ENCODE results near the gene BIRC7. TPM values are rescaled to one million over a fixed set of nuclear protein-coding genes. Genes with fewer than 3 reads are reported as not detected.

The BIRC7 gene
- total and polyA plus RNA-seq, 8 donors = 0.09 TPM; not detected in 7

DNA sequence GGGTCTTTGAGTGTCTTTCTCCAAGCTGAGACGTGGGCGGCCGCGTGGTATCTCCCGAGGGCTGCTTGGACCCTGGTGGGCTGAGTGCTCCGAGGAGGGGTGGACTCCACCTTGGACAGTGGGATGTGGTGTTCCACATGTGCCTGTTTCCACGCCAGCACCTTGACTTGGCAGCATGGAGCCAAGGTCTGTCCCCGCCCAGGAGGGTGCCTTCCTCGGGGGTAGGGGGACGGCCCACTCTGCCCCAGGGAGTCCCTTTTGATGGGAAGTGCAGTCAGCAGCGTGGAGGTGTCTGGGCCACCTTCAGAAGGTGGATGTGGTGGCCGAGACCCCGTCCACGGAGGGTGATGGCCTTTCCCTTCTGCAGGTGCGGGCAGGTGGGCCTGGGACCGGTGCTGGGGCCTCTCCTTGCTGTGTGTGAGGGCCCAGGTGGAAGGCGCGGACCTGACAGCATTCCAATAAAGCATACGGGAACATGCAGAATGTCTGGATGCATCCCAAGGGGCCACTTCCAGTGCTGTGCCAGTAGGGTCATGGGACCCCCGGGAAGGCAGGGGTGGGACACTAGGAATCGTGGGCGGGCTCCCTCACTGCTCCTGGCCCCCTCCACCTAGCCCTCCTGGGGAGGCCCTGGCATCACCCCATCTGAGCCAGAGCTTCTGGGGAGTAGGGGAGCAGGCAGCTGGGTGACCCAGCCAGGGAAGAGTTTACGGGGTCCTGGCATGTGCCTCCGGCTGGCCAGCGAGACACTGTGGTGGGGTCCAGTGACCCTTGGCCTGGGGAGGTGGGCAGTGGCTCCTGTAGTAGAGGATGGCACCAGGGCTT, 53.8 kb downstream of the BIRC7 start:
- TF ChIP-seq, protein P1, sequence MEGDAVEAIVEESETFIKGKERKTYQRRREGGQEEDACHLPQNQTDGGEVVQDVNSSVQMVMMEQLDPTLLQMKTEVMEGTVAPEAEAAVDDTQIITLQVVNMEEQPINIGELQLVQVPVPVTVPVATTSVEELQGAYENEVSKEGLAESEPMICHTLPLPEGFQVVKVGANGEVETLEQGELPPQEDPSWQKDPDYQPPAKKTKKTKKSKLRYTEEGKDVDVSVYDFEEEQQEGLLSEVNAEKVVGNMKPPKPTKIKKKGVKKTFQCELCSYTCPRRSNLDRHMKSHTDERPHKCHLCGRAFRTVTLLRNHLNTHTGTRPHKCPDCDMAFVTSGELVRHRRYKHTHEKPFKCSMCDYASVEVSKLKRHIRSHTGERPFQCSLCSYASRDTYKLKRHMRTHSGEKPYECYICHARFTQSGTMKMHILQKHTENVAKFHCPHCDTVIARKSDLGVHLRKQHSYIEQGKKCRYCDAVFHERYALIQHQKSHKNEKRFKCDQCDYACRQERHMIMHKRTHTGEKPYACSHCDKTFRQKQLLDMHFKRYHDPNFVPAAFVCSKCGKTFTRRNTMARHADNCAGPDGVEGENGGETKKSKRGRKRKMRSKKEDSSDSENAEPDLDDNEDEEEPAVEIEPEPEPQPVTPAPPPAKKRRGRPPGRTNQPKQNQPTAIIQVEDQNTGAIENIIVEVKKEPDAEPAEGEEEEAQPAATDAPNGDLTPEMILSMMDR (IDR thresholded peaks at IDR 0.05) = no peak
- Histone ChIP-seq H3K4me3 (no peak overlapping the region), H3K27me3 (no peaks in the 10 kb centered on the region), H3K9me3 (no peaks in the 10 kb centered on the region), H3K36me3 (peaks cover 0 to 27% (median 3%) of the 10 kb centered on the region in 3 donors), H3K4me1 (no peaks in the 10 kb centered on the region), H3K27ac (no peak overlapping the region)
- 77 to 80% methylated on average over 24 to 25 of the region's 25 CpGs for WGBS, 2 donors
- DNase-seq = peak in 2 of 6 donors; percentile 47 to 74
- peak in 2 of 4 donors; percentile 2 to 6 for ATAC-seq
- no peak for FAIRE-seq
- intact Hi-C loops (cut with DNase I) = no loop called here

Small RNAs within 50 kb of the gene (microRNA-seq; reads per million reads assigned to microRNA genes)
- gene MIR3196 (0 to 0.39 reads per million in 2 donors), gene MIR4326 (0 to 0.59 reads per million in 2 donors)

Other genes starting within 250 kb of the BIRC7 start
- gene BHLHE23, start 228.9 kb upstream of the BIRC7 start, total RNA-seq = not detected
- gene BHLHE23, start 228.9 kb upstream of the BIRC7 start, polyA plus RNA-seq = not detected
- gene YTHDF1, start 19.8 kb upstream of the BIRC7 start, total RNA-seq = 10 to 100 TPM; 11.1 to 22.1 (median 15.2) TPM
- gene YTHDF1, start 19.8 kb upstream of the BIRC7 start, polyA plus RNA-seq = 10 to 100 TPM; 15.4 to 24.0 TPM
- gene NKAIN4, start 18.6 kb downstream of the BIRC7 start, total RNA-seq = not detected
- under 1 TPM in 1 of 2 donors, not detected in 1; 0.14 TPM for gene NKAIN4, start 18.6 kb downstream of the BIRC7 start, polyA plus RNA-seq
- gene ARFGAP1, start 36.9 kb downstream of the BIRC7 start, total RNA-seq = 10 to 100 TPM; 34.0 to 56.7 (median 47.0) TPM
- gene ARFGAP1, start 36.9 kb downstream of the BIRC7 start, polyA plus RNA-seq = 100 to 1,000 TPM; 176 to 251 TPM
- not detected for gene COL20A1, start 57.3 kb downstream of the BIRC7 start, total RNA-seq
- under 1 TPM in 1 of 2 donors, not detected in 1; 0.05 TPM for gene COL20A1, start 57.3 kb downstream of the BIRC7 start, polyA plus RNA-seq
- gene CHRNA4, start 125.4 kb downstream of the BIRC7 start, total RNA-seq = under 1 TPM in 1 of 6 donors, not detected in 5; 0.47 TPM
- under 1 TPM in 1 of 2 donors, not detected in 1; 0.02 TPM for gene CHRNA4, start 125.4 kb downstream of the BIRC7 start, polyA plus RNA-seq
- gene KCNQ2, start 236.8 kb downstream of the BIRC7 start, total RNA-seq = 1 to 10 TPM in 4 of 6 donors, under 1 TPM in 2; 0.54 to 2.1 (median 1.4) TPM
- gene KCNQ2, start 236.8 kb downstream of the BIRC7 start, polyA plus RNA-seq = 10 to 100 TPM in 1 of 2 donors, 1 to 10 TPM in 1; 5.8 to 12.5 TPM

Measured in pancreas (tissue), 10 donors.